ENCODE data around the gene ACTL8.

DNA sequence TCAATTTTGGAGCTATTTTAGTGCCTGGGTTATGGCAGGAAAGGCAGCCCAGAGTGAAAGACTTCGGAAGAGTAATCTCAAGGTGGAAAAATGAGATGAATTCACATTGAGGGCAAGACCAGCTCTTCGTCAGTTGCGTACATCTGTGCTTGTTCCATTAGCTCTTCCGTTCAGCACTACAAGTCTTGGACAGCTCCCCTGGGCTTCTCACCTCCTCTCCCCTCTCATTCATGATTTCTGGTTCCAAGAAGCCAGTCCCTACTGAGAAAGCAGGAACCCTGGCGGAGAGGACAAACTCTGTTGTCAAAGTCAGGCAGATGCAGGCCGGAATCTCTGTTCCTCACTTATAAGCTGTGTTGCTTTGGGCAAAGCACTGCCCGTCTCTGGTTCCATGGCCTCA, 76.5 kb downstream of the ACTL8 start:
- no peak for TF ChIP-seq POLR2AphosphoS5 (IDR thresholded peaks at IDR 0.05; ENCODE audit: low read depth, low read length)
- TF ChIP-seq, protein P1, sequence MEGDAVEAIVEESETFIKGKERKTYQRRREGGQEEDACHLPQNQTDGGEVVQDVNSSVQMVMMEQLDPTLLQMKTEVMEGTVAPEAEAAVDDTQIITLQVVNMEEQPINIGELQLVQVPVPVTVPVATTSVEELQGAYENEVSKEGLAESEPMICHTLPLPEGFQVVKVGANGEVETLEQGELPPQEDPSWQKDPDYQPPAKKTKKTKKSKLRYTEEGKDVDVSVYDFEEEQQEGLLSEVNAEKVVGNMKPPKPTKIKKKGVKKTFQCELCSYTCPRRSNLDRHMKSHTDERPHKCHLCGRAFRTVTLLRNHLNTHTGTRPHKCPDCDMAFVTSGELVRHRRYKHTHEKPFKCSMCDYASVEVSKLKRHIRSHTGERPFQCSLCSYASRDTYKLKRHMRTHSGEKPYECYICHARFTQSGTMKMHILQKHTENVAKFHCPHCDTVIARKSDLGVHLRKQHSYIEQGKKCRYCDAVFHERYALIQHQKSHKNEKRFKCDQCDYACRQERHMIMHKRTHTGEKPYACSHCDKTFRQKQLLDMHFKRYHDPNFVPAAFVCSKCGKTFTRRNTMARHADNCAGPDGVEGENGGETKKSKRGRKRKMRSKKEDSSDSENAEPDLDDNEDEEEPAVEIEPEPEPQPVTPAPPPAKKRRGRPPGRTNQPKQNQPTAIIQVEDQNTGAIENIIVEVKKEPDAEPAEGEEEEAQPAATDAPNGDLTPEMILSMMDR (IDR thresholded peaks at IDR 0.05) = no peak

Data from Panc1 (cell line).